BE2C (cell line): Measurements from ENCODE around the gene SCO1.

Experiments
- DNase-seq: peaks from one replicate; pipeline ENCODE4 v3.0.0-alpha.2; 2020
- H3K27me3 ChIP-seq: fragments of 250-450 bp; sonication (Bioruptor Pico); 2 replicates; pipeline ENCODE4 v1.5.1; 2020; ENCODE audit warnings: mild to moderate bottlenecking
- H3K36me3 ChIP-seq: fragments of 250-450 bp; sonication (Bioruptor Pico); 2 replicates; pipeline ENCODE4 v1.5.1; 2020; ENCODE audit warnings: mild to moderate bottlenecking
- H3K4me1 ChIP-seq: fragments of 250-450 bp; sonication (Bioruptor Pico); 2 replicates; pipeline ENCODE4 v1.5.1; 2020
- H3K4me3 ChIP-seq: 2 replicates; pipeline ENCODE4 v1.5.1; 2011; ENCODE audit warnings: low read depth, low read length
- H3K9me3 ChIP-seq: fragments of 250-450 bp; sonication (Bioruptor Pico); 2 replicates; pipeline ENCODE4 v1.5.1; 2020
- TF ChIP-seq, protein P1 (sequence below): IDR thresholded peaks from 2 replicates; pipeline ENCODE4 v1.5.1; 2012; ENCODE audit warnings: mild to moderate bottlenecking, low read depth, low read length

SCO1 gene

GRCh38 chr17:10631048-10631700 lies 66.2 kb downstream of the SCO1 start:
- TF ChIP-seq, protein P1, sequence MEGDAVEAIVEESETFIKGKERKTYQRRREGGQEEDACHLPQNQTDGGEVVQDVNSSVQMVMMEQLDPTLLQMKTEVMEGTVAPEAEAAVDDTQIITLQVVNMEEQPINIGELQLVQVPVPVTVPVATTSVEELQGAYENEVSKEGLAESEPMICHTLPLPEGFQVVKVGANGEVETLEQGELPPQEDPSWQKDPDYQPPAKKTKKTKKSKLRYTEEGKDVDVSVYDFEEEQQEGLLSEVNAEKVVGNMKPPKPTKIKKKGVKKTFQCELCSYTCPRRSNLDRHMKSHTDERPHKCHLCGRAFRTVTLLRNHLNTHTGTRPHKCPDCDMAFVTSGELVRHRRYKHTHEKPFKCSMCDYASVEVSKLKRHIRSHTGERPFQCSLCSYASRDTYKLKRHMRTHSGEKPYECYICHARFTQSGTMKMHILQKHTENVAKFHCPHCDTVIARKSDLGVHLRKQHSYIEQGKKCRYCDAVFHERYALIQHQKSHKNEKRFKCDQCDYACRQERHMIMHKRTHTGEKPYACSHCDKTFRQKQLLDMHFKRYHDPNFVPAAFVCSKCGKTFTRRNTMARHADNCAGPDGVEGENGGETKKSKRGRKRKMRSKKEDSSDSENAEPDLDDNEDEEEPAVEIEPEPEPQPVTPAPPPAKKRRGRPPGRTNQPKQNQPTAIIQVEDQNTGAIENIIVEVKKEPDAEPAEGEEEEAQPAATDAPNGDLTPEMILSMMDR: peak; percentile 63
- H3K9me3 ChIP-seq: no peaks in the 10 kb centered on the region
- no peak overlapping the region for H3K4me3 ChIP-seq
- H3K36me3 ChIP-seq: no peaks in the 10 kb centered on the region
- peak; percentile 23 for DNase-seq
- H3K27me3 ChIP-seq: no peaks in the 10 kb centered on the region
- no peaks in the 10 kb centered on the region for H3K4me1 ChIP-seq

- Histone ChIP-seq H3K27me3 (no peaks in the 10 kb centered on the region), H3K9me3 (no peaks in the 10 kb centered on the region), H3K4me3 (no peak overlapping the region), H3K36me3 (no peaks in the 10 kb centered on the region), H3K4me1 (no peaks in the 10 kb centered on the region)
- TF ChIP-seq, protein P1: no peak
- DNase-seq: no peak
These were observed 67.6 kb downstream of the SCO1 start for GRCh38 chr17:10629706-10630105.

DNA sequence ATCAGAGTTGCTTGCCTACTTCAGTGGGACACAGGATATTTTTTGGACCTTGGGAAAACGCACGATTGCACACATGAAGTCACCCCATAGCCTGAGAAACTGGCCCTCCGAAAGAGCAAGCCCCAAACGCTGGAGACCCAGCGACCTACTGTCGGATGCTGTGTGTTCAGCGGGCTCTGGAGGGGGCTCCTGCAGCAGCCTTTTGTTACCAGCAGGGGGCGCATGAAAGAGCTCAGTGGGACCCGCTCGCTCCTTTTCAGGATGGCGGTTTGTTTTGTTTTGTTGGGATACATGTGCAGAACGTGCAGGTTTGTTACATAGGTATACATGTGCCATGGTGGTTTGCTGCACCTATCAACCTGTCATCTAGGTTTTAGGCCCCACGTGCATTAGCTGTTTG lies 68.6 kb downstream of the SCO1 start:
- H3K4me1 ChIP-seq: no peaks in the 10 kb centered on the region
- no peaks in the 10 kb centered on the region for H3K27me3 ChIP-seq
- no peaks in the 10 kb centered on the region for H3K9me3 ChIP-seq
- TF ChIP-seq, protein P1: peak; percentile 33; the same call in 1 of the 2 replicates
- H3K36me3 ChIP-seq: no peaks in the 10 kb centered on the region
- no peak overlapping the region for H3K4me3 ChIP-seq
- no peak for DNase-seq

DNA sequence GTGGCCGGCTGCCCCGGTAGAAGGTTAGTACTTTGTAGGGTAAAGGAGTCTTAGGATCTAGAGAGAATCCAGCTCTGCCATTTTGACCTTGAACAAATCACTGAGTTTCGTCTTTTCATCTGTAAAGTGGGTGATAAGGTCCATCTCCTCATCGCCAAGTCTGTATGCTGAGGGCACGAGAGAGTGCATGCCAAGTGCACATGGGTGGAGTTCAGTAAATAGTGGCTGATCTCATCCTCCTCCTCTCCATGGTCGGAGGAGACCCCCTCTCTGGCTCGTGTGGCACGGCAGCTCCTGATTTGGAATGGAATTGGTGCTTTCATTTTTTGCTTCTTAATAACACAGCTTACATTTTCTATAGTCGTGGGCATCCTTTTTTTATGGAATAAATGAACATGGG lies 70.9 kb downstream of the SCO1 start:
- no peaks in the 10 kb centered on the region for H3K4me1 ChIP-seq
- H3K9me3 ChIP-seq: no peaks in the 10 kb centered on the region
- DNase-seq: no peak
- H3K4me3 ChIP-seq: no peak overlapping the region
- H3K27me3 ChIP-seq: no peaks in the 10 kb centered on the region
- no peaks in the 10 kb centered on the region for H3K36me3 ChIP-seq
- TF ChIP-seq, protein P1: no peak

- TF ChIP-seq, protein P1: no peak
- no peaks in the 10 kb centered on the region for H3K36me3 ChIP-seq
- no peaks in the 10 kb centered on the region for H3K9me3 ChIP-seq
- no peak overlapping the region for H3K4me3 ChIP-seq
- no peaks in the 10 kb centered on the region for H3K27me3 ChIP-seq
- no peak for DNase-seq
- H3K4me1 ChIP-seq: no peaks in the 10 kb centered on the region
These were observed 72.4 kb downstream of the SCO1 start for GRCh38 chr17:10624969-10625368.

- Histone ChIP-seq H3K27me3 (no peaks in the 10 kb centered on the region), H3K4me1 (no peaks in the 10 kb centered on the region), H3K9me3 (no peaks in the 10 kb centered on the region), H3K4me3 (no peak overlapping the region), H3K36me3 (no peaks in the 10 kb centered on the region)
- TF ChIP-seq, protein P1: no peak
- DNase-seq: no peak
These were observed 73.5 kb downstream of the SCO1 start for GRCh38 chr17:10623737-10624338.
